Activated CD8-positive, alpha-beta memory T cell treated with anti-CD3 and anti-CD28 coated beads, Interleukin-2, amount 50 U/mL, for 24 hours (primary cell): Measurements from ENCODE around the gene LECT2.

ENCODE experiments used
- DNase-seq: peaks from one replicate; pipeline ENCODE4 v3.0.0-alpha.2; 2020; ENCODE audit errors: extremely low read depth

Gene LECT2

DNA sequence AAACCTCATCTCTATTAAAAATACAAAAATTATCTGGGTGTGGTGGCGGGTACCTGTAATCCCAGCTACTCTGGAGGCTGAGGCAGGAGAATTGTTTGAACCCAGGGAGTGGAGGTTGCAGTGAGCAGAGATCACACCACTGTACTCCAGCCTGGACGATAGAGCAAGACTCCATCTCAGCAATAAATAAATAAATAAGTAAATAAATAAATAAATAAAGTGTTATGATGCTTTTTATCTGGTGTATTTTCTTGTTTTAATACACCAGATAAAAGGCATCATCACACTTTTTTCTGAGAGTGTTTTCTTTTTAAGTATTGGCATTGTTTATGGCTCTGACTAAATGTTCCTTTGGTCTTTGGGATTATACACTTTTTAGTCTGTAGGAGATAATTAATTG, 24.2 kb upstream of the LECT2 start:
- no peak for DNase-seq

DNA sequence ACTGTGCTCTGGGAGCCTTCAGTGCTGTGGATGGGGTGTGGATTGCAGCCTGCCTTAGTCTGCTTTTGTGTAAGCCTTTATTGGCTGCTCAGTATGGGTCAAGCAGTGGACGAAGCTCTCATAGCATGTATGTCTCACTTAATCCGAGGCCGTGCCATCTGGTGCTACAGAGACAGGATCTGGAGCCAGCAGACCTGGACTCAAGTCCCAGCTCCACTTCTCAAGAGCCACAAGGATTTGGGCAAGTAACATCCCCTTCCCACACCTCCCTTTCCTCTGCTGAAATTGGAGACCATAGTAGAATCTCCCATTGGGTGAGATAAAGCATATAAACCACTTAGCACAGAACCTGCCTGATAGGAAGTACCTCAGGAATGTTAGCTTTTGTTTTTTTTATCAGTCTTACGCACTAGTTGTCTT, 23.4 kb upstream of the LECT2 start:
- no peak for DNase-seq

GRCh38 chr5:135977375-135977928, 22.7 kb upstream of the LECT2 start:
- no peak for DNase-seq

DNA sequence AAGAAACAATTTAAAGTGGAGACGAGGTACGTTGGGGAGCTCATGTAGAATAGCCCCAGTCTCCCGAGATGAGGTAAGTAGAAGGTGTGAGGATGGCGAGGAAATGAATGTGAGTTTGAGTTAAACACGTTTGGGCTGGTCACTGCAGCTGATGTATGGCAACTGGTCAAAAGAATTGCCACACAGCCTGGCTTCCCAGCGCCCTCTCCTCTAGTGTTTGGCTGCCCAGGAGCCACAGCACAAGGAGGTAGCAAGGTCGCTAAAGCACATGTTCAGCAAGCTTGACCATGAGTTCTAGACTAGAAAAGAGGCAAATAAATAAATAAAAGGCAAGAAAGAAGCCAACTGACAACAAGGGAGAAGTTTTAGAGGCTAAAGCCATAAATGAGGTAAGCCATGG, 21.4 kb upstream of the LECT2 start:
- no peak for DNase-seq

GRCh38 chr5:135975122-135975521, 20.3 kb upstream of the LECT2 start:
- DNase-seq = no peak

GRCh38 chr5:135974021-135974600, 19.3 kb upstream of the LECT2 start:
- no peak for DNase-seq

GRCh38 chr5:135973323-135974020, 18.7 kb upstream of the LECT2 start:
- no peak for DNase-seq

- no peak for DNase-seq
Observed at GRCh38 chr5:135971701-135972100, 16.9 kb upstream of the LECT2 start.

DNA sequence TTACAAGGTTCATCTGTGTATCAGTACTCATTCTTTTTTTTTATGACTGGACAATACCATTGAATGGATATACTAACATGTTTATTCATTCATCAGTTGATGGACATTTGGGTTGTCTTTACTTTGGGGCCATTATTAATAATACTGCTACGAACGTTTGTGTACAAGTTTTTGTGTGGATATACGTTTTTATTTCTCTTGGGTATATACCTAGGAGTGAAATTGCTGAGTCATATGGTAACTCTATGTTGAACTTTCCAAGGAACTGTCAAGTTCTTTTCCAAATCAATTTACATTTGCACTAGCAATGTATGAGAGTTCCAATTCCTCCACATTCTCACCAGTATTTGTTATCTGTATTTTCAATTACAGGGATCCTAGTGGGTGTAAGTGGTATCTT, 12.0 kb upstream of the LECT2 start:
- DNase-seq = no peak

DNA sequence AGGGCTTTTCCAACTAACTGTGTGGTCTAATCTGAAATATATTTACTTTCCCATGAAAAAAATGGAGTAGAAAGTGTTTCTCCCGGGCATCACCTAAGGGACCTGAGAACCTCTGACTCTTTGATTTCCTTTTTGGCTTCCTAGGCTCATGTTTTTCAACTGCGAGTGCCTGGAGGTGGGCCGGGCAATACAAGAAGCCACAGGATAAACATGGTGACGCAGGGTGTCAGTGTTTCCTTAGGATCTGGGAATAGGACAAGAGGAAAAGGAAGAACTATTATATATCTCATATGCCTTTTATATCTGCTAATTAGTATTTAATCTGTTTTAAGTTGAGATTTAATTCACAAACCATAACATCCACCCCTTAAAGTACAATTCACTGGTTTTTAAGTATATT, 11.4 kb upstream of the LECT2 start:
- DNase-seq = no peak

- DNase-seq = no peak
Observed at GRCh38 chr5:135965504-135965903, 10.7 kb upstream of the LECT2 start.

DNA sequence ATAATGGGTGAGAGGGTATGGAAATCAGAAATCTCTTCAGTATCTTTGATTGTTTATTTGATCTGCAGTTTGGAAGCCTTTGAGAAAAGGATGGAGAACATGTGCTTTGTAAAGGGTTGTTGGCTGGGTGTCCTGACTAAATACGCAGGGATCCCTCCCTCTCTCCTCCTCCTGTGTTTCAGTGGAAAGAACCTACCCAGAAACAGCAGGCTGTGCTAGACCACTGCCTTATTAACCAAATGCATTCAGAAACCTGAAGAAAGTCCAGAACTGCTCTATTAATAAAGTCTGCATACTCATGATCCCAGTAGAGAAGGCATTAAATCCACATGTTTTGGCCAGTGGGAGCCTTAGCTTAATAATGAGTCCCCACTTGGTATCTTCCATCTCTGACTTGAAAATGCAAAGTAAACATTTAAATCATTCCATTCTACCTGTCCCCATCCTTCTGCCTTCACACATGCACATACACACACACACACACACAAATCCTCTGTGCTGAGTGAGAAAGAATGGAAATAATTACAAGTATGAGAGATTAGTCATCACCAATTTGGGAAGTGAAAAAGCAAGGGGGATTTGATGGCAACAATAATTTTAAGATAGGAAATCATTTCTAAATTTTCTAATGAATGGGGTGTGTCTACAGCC, 10.0 kb upstream of the LECT2 start:
- no peak for DNase-seq

DNA sequence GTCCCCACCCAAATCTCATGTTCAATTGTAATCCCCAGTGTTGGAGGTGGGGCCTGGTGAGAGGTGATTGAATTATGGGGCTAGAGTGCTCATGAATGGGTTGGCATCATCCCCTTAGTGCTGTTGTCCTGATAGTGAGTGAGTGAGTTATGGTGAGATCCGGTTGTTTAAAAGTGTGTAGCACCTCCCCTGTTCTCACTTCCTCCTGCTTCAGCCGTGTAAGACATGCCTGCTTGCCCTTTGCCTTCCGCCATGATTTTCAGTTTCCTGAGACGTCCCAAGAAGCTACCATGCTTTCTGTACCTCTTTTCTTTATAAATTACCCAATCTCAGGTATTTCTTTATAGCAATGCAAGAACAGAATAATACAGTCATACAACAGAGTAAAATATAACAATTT, 742 bp upstream of the LECT2 start:
- DNase-seq = no peak

GRCh38 chr5:135953850-135954249, 933 bp downstream of the LECT2 start:
- DNase-seq = no peak

DNA sequence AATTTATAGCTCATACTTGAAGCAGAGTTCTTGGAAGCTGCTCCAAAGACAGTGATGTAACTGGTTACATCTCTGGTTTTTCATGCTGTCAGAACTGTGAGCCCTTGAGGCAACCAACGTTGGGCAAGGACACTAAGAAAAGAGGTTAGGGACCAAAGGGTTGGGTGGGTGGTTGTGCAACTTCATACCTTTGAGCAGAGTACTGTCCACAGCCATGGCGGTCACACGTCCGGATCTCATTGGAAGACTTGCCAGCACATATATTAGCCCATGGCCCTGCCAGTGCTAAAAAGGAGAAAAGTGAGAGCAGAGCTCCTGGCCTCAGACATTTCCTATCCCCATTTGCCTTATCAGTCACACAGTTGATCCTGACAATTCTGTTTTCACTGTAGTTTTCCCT, 2.1 kb downstream of the LECT2 start:
- no peak for DNase-seq

GRCh38 chr5:135951807-135952206, 3.0 kb downstream of the LECT2 start:
- DNase-seq = no peak

DNA sequence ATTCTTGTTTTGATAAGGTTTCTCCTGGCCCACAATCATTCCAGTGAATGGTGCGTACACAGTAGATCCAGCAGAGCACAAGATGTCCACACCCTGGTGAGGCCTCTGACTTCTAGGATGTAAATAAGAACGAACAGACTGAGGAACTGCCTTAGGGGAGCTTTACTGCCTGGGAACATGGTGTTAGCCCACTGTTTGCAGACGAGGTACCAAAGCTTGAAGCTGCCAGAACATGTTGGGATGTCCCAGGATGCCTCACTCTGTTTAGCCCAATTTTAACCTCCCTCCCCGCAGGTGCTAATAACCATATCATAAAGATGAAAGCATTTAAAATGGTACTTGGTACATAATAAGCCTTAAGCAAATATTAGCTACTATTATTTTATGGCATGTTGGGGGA, 3.5 kb downstream of the LECT2 start:
- no peak for DNase-seq

DNA sequence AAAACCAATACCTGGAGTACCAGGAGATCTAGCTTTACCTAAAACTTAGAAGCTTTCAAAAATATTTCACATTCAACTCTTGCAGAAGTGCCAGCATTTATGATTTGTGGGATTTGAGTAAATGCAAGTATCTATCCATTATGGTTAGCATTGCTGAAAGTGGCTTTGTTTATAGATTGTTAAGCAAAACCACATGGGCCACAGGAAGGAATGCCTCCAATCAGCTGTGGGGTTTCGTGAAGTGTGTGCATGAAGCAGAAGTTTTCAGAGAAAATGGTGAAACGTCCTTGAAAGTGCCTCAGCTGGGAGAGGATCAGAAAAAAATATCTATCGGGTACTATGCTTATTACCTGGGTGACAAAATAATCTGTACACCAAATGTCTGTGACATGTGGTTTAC, 4.2 kb downstream of the LECT2 start:
- DNase-seq = no peak

DNA sequence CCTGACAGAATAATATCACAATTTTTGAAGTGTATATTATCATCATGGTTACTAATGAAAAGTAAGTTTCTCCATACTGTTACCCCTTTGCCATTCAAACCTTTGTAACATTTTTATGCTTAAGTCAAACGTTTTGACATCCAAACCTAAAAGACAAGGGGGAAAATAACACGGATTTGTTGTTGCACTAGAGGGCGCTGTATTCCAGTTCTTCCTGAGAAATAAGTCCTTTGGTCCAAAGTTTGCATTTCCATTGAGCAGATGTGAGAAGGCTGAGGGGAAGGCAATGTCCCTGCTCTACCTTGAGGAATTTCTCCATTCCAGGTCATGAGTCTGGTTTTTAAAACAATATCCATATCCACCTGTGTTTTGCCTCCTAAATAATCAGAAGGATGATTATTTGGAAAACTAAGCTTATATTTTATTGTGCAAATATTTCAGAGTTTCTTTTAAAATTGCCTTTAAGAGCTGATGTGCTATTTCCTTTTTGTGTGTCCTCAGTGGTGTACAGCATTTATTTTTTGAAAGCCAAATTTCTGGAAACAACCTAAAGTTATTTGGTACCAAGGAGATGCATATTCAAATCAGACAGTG, 9.7 kb downstream of the LECT2 start:
- no peak for DNase-seq

- no peak for DNase-seq
Observed at GRCh38 chr5:135944564-135944963, 10.2 kb downstream of the LECT2 start.

DNA sequence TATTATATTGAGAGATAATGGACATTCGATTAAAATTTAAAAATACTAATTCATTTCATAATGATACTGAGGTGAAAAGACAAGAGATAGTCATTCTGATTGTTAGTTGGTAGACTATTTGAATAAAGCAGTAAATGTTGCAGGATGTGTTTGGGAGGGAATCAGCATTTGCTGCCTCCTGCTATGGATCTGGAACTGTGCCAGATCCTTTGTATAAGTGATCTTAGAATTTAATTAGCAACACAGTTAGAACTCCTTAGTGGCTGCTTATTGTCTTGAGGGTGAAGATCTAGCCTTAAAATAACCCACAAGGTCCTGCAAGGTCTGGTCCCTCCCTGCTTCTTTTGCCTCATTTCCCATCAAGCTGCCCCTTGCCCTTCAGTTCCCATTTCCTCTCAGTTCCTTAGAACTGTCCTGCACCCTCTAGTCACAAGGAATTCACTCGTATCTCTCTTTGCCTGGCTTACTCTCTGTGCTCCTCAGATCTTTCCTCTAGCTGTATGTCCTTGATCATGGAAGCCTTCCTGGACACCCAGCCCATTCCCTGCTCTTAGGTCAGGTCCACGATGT, 12.5 kb downstream of the LECT2 start:
- DNase-seq = no peak

GRCh38 chr5:135941711-135942110, 13.1 kb downstream of the LECT2 start:
- DNase-seq = no peak
